NCI-H2107 (cell line): ENCODE data around the gene CGNL1.

ENCODE experiments used
- DNase-seq: peaks from one replicate; lab custom pipeline; 2025; lab: John Stamatoyannopoulos, UW

CGNL1 gene

DNA sequence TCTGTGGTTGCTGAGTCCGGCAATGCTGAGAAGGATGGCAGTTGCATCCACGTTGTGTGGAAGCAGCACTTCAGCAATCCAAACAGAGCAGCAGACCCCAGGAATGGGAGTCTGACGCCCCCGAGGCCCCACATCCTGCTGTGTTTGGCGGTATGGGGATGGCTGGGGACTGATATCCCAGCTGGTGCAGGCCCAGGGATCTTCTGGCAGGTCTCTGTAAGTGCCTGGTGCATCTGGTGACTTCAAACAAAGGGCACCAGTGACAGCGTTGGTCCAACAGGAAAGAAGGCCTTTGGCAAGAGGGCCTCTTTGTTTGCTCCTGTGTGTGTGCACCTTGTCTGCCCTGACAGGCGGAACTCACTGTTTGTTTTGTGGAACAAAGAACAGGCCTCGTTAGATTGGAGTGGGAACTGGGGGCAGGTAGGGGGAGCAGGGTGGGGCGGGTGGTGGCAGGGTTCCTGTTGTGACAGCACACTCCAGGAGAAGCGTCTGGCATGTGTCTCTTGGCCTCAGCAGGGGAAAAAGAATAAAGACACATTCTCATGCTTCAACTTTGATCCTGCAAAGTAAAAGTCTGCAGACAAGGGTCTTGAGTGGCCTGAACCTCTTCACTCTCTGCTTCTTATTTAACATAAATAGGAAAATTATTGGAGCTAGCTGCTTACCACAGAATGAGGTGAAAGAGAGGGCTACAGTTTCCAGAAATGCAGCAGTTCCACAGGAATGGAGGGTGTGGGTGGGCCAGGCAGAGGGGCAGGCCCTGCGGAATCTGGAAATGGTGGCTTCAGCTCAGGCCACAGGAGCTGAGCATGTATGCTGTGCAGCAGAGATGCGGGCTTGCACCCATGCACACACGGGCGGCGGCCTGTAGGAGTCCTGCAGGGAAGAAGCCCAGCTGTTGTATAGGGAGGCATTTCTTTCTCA lies 120.9 kb downstream of the CGNL1 start:
- DNase-seq: no peak

DNA sequence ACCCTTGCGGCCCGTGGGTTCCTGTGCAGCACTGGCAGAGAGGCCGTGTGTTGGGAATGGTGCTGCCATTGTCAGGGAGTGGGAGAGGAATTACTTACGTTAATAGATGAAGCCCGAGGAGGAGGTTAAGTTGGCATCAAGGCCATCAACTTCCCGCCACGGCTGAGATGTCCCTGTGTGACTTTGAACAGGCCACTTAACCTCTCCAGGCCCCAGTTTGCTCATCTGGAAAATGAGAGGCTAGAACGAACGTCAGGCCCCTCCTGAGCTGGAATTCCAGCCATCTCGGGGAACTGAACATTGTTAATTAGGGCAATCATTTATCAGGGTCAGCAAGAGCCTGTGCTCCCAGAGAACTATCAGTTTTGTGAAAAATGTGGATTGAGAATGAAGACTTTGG lies 124.0 kb downstream of the CGNL1 start:
- no peak for DNase-seq

DNA sequence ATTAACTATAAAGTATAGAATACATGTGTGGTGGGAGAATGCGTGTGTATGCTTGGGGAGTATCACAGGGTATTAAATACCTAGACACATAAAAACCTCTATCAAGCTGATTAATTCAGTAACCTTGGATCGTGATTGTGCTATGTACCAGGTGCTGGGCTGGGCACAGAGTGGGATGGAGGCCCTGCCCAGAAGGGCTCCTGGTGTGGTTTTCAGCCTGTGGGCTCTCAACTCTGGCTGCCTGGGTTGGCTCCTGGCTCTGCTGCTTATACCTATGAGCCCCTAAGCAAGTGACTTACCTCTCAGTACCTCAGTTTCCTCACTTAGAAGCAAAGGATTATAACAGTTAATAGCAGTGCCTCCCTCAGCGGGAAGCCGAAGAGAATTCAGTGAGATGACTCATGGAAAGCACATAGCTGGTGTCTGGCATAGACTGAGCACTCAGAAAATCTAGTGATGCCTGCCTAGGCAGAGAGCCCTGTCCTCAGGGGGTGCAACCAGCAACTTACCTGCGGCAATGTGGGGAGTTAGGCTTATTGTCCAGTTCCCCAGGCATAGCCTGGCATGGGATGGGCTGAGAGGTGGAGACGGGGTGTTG lies 124.8 kb downstream of the CGNL1 start:
- no peak for DNase-seq

DNA sequence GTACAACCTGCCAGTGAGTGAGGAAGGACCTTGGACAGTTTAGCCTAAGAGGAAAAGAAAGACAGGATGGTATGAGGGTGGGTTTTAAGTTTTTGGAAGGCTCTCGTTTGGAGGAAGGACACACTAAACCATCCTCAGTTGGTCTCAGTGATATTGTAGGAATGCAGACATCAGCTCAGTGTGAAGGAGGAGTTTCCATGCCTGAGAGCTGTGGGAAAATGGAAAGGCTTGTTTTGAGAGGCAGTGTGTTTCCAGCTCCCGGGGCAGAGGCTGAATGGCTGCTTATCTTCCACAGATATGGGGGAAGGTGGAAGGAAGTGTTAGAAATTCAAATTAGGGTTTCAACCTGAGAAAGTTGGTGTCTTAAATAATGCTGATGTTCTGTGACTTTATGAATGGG lies 125.8 kb downstream of the CGNL1 start:
- no peak for DNase-seq

DNA sequence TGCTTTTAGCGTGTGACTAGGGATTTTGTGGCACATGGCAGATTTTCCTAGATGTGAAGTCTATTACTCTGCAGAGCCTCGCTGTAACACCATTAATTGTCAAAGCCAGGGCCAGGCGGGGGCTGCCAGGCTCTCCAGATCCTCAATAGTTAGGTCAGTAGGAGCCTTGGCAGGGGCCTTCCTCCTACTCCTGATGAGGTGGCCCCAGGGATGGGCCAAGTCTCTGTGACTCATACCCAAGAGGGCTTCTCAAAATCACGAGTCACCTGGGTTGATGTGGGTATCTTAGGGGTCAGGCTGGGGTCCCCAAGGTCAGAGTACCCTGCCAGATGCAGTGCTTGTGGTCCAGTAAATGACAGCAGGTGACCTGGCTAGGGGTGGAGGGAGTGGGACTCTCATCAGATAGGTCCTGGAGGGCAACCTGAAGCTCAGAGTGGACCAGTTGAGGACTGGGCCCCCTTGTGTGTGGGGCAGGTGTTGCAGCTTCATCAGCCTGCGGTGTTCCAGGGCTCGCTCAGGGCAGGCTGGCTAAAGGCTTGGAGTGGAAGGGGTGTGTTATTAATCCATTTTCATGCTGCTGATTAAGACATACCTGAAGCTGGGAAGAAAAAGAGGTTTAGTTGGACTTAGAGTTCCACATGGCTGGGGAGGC lies 126.9 kb downstream of the CGNL1 start:
- no peak for DNase-seq

DNA sequence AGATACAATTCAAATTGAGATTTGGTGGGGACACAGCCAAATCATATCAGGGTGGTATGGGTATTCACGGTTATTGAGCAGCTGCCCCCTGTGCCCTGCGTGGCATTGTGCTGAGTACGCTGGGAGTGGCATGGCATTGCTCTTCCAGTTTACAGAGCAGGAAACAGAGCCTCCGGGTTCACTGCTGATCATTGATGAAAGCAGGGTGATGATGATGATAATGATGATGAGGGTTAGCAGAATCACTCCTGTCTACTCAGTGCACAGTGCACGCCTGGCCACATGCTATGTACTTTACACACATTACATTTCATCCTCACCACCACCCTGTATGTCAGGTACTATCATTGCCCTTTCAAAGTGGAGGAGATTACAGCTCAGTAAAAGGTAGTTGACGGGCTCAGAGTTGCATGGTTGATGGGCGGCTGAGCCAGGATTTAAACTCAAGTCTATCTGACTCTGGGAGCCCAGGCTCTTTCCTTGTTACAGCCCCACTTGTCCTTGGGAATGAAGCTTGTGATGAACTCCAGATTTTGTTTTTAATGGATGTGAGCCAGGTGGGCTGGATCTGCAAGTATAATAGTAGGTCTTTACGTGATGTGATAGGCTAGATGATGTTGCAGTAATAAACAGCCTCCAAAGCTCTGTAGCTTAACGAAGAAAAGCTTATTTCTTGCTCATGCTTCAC lies 127.8 kb downstream of the CGNL1 start:
- DNase-seq: no peak

DNA sequence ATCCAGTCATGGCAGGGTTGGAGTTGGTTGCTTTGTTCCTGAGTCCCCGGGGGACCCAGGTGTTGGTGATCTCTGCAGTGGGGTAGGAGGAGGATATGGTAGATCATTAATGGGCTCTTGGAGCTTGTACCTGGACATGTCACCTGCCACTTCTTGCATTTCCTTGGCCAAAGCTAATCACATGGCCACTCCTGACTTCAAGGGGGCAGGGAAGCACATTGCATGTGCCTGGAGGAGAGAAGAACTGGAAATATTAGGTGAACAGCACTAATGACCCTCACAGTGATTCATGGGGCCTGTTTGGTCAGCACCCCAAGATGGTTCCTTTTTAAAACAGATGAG lies 128.3 kb downstream of the CGNL1 start:
- no peak for DNase-seq

DNA sequence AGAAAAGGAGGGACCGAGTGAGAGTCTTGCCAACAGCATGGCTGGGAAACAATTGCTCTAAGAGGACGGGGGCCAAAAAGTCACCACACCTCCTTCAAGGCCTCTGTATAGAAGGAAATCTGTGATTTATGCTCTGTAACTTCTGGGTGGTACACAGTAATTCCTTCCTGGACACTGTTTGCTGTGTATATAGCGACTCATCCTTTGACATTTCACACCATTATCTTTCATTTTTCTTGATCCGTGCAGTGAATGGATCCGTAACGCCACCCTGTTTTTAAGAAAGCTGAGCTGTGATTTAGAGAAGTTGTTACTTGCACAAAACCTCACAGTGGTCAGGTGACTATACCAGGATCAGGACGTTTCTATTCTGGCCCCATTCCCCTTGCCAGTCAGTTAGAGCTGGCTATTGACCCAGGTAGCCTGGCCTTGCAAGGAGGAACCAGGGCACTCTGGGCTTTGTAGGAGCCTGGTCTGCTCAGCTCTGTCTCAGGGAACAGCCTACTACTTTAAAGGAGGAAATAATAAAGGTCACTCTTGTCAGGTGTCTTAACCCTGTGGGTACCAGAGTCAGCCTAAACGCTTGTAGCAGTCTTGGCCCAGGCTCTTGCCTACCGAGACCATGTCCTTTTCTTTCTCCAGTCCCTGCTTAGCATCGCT lies 128.9 kb downstream of the CGNL1 start:
- no peak for DNase-seq

DNA sequence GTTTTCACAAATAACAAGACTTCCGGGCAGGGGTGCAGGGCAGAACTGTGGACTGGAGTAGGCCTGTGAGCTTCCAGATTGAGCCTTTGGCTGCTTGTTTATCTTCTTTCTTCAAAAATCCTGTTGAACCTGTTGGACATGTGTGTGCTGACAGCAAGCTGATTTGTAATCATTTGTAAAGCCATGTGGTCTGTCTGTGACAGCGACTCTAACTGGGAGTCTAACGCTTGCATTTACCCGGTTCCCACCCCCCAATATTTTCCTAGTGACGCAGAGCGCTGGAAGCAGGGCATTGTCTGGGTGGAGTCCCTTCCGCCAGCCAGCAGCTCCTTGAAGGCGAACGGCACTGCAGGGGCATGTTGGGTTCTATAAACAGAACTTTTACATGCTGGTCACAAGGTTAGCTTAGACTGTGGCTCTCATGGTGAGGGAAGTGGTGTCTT lies 129.7 kb downstream of the CGNL1 start:
- no peak for DNase-seq

DNA sequence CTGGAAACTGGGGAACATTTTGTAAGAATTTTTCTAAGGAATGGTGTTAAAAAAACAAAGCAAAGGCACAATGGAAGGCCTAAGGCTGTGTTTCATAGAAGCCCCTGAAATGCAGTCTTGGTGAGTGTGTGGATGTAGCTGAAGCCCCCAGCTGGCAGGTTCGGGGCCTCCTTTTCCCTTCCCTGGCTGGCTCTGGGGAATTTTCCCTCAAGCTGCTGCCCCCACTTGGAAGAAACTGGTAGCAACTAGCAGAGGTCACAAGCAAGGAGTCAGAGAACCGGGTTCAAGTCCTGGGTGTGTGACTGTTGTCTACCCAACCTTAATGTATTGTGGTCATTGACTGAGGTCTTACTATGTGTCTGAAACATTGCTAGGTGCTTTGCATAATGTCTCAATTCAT lies 130.1 kb downstream of the CGNL1 start:
- DNase-seq: no peak

DNA sequence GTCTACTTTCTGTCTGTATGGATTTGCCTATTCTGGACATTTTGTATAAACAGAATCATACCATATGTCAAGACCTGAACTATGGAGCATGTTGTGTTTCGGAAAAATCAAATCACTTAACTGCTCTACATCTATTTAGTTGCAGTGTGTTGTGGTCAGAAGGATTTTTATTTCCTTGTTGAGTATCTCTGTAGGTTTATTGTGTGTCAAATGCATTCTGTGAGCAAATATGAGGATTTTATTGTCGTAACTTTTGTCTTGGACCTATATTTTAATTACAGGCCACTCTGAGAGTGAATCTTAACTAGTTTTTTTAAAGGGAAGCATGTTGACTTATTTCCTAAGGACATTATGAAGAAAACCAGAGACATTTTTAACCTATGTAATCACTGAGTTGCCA lies 130.8 kb downstream of the CGNL1 start:
- no peak for DNase-seq

DNA sequence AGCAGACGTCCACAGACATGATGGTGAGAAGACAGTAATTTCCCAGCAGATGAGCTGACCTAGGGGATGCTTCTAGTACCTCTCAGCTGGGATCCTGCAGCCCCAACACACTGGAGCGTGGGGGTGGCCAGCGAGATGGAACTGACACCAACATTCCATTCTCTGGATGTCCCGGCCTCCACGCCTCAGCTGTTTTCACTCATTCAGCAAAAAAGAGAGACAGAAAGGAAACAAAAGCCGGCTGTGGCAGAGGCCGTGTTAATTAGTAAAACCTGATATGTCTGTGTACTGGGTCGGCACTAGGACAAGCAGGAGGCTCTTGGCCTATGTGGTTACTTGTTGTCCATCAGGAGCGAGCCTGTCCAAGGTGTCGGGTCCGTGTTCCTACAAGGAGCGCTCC lies 132.8 kb downstream of the CGNL1 start:
- DNase-seq: no peak

DNA sequence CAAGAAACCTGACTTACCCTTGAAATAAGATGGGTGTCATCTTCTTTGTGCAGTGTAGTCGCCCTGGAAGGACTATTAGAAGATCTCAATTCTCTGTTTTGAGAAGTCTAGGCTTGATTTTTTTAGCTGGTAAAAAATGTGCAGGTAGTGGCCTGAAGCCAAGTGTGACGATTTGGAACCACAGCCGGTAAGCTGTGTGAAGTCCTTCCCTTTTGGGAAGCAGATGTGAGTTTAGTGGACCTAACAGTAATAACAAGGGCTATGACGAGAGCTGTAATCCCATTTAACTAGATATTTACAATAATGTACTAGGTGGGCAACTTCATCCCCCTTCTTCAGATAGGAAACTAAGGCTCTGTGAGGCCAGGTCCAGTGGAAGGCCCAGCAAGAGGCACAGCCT lies 133.7 kb downstream of the CGNL1 start:
- DNase-seq: no peak

DNA sequence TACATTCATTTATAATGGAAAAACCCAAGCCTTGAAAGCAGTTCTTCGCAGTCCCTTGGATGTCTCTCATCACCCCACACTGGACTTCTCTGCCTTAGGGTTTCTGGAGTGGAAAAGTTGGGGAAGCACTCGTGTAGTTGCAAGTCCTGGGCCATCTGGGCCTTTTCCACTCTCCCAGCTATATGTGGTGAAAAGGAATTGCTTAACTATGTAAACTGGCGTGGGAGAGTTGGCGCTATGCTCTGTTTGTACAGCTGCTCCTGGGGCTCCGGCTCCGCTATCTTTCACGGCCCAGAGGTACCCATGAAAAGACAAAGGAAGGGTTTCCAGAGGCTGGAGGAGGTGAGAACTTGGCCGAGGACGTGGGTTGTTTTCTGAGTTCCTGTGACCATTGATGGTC lies 134.3 kb downstream of the CGNL1 start:
- DNase-seq: peak; percentile 13

DNA sequence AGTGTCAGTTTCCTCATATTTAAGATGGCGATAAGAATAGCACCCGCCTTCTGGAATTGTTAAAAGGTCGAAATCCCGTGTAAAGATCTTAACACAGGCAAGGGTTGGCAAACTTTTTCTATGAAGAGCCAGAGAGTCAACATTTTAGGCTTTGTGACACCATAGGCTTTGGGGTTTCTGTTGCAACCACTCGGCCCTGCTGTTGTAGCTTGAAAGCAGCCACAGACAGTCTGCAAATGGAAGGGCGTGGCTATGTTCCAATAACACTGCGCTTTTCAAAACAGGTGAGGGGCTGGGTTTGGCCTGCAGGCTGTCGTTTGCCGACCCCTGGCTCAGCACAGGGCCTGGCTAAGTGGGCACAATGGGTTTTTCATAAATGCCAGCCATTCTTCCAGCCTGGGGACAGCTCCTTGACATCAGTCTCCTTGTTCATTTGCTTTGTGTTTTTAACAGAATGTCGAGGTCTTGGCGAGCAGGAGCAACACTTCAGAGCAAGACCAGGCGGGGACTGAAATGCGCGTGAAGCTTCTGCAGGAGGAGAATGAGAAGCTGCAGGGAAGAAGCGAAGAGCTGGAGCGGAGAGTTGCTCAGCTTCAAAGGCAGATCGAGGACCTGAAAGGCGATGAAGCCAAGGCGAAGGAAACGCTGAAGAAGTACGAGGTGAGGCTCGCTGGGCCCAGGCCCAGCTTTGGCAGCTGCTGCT lies 140.2 kb downstream of the CGNL1 start:
- no peak for DNase-seq

DNA sequence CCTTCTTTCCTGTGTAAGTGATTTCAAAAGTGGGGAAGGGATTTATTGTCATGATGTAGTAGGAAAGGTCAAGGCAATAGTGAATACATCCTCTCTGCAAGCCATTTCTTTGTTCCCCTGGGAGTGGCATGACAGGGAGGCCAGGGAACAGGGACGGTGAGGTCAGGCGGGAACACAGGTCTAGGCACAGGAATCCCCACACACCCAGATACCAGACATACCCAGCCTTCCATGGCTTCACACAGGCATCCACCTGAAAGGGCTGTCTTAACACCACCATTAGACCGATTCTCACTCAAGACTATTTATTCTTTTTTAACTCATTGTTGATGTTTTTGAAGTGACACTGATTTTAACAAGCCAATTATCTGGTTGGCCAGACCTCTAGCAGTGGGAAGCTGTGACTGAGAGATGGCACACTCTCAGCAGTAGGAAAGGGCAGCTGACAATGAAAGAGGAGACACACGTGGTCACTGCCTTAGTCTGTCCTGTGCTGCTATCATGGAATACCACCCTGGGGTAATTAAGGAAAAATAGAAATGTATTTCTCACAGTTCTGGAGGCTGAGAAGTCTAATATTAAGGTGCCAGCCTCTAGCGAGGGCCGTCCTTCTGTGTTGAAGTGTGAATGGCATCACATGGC lies 140.8 kb downstream of the CGNL1 start:
- no peak for DNase-seq

DNA sequence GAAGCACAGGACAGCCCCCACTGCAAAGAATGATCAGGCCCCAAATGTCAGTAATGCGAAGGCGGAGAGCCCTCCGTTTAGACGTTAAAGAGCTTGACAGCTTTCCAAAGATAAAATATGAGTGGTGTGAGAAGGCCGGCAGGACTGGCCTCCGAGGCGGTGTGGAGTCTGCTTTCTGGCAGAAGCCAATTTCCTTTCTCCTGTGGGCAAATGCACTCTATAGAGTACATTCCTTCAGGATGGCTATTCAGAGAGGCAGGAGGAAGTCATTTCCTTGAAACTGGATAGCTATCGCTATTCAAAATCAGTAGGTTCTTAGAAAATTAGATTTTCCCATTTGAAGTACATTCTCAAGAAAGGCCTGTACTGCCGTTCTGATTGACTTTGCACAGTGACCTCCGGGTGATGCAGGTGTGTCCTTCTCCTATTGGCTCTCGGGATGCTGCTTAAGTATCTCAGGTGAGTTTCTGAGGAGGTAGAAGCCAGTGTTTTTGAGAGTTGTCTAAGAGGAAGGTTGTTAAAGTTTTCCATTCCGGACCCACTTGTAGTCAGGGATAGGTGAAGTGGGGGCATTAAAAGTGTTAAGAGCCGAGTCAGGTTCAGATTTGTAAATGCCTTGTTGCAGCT lies 142.6 kb downstream of the CGNL1 start:
- no peak for DNase-seq

DNA sequence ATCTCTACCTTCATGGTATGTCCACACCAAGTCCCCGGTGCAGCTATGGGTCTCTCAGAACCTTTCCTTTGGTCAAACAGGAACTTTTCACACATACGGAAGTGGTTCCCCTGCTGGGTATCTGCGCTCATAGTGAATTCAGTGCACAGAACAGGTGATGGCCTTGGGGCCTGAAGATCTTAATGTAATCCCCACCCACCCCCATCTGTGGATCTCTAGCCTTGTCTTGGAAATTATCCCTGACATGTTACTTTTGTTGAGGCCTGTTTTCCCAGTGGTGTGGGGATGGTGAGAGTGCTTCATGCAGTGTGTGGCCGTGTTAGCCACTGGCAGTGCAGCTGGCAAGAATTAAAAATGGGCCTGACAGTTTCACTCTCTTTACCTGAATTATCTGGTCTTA lies 143.5 kb downstream of the CGNL1 start:
- no peak for DNase-seq

DNA sequence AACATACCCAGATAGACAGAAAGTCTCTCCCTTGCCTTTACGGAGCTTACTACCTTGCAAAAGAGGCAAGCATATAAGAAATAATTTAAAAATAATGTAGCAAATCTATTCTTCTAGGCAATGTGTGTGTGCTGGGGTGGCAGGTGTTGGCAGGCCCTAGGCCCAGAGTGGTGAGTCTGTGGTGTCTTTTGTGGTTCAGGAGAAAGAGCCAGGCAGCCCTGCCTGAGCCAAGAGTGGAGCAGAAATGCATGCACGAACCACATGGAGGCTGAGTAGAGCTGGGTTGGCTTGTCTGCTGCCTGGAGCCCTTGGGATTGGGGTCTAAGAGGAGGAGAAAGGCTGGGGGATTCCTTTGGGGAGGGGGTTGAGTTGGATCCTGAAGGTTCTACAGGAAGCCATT lies 145.2 kb downstream of the CGNL1 start:
- no peak for DNase-seq

DNA sequence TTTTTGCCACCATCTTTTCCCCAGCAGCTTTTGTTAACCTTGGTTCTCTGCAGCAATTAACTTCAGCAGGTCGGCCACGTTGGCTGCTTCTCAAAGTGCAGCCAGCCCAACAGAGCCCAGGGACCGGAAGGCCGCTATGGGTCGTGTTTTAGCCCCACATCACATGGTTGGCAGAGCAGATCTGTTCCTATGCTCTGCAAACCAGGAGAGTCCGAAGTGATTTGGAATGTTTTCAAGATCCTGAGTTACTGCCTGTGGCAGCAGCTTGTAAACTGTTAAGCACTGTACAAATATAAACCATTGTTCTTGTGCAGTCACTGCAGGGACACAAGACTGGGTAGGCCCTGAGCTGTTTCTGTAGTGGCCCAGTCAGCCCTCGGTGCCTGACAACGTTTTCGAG lies 145.8 kb downstream of the CGNL1 start:
- DNase-seq: no peak

DNA sequence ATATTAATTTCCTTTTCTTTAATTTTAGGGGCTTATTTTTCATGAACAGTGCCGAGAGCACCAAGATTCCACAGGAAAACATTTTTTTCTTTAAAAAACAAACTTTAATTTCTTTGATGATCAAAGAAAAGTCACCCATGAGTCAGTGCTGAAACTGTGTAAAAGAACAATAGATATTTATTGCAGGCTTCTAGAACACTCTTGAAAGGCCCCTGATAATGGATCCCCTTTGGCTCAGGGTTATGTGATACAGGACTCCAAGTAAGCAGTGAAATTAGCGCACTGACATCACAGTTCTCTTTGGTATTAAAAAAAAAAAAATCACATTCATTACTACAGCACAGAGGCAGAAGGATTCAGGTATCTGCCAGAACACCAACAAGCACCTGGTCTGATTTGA lies 149.3 kb downstream of the CGNL1 start:
- no peak for DNase-seq
